Measurements from ENCODE around the gene MANBA.

GRCh38 chr4:102612824-102613366 lies 147.9 kb downstream of the MANBA start:
- no peak for TF ChIP-seq CTCF (IDR thresholded peaks at IDR 0.05)
- TF ChIP-seq POLR2A (IDR thresholded peaks at IDR 0.05): no peak
